CD4-positive, alpha-beta T cell treated with Interleukin-4 for 1 hour (primary cell): ENCODE measurements around the gene MTHFR.

Experiments
- DNase-seq, 2 donors: peaks; one replicate each; pipeline ENCODE4 v3.0.0-alpha.2; 2020 to 2022

The MTHFR gene

DNA sequence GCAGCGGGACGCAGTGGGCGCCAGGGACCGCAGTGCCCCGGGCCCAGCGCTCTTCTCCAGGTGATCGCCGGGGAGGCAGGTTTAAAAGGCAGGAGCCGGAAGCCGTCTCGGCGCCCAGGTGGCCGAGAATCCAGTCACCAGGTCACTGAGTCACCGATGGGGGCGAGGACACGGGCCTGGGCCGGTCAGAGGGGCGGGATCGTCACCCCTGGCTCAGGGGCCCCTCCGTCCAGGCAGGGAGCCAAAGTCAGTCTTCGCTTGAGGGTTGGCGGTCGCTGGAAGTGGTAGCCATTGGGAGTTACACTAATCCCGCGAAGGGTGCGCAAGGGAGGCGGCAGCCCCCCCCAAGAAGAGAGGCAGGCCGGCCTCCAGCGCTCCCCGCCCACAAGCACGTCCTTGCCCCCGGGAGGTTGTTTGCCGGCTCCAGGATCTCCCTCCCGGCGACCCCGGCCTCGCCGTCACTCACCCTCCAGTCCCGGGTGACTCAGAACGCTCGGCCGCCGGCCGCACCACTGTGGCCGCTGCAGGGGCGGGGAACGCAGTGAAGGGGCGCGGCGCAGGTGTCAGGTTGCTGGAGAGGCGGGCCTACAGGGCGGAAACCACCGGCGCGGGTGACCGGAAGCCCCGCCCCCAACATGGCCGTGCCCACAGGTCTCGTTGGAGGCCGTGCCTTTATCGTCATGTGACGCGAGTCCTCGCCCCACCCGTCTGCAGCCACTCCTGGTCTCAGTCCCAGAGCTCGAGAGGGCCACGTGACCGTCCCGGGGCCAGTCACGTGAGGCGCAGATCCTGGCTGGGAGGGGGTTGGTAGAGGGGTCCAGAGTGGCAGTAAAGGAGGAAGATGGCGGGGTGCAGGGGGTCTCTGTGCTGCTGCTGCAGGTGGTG lies at the start of gene MTHFR, which contains the start of gene CLCN6:
MTHFR (minus strand) TSS at position 543 of the 885 bp plus-strand sequence. CDS start 2,848 bp downstream, outside the sequence.
CLCN6 (plus strand) TSS at position 770 of the 885 bp plus-strand sequence; CDS start at position 842, 72 bp downstream.
- peak; percentile 98 to 99 for DNase-seq

GRCh38 chr1:11855430-11855829 lies 49.7 kb upstream of the MTHFR start:
- no peak for DNase-seq

- no peak for DNase-seq
Measured at GRCh38 chr1:11854519-11854918, 48.8 kb upstream of the MTHFR start.

DNA sequence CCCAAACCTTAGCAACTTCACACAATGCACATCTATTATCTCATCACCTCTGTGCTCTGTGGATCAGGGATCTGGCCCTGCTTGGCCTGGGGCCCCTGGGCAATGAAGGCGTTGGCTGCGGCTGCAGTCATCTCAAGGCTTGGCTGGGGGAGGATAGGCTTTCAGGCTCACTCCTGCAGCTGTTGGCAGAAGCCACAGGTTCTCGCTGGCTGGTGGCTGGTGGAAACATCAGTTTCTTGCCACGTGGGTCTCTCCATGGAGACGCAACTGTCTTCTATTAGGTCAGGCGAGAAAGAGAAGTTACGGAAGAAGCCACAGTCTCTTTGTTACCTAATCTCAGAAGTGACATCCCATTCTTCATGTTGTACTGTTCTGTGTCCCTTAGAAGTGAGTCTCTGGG lies 45.4 kb upstream of the MTHFR start:
- DNase-seq = no peak

DNA sequence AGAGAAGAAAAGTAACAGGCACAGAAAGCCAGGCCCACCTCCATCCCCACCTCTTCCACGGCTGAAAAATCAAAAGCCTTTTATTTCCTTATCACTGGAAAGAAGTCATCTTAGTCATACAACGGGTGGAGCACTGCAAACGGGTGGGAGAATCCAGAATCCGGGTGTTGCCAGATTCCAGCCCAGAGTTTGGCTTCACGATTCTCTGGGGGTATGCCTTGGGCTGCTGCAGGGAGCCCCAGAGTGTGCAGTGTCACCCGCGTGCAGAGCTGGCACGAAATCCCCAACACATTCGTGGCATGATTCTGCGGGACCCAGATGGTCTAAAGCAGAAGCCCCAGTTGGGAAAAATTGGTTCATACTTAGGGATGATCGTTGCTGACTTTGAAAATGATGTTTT lies 44.4 kb upstream of the MTHFR start:
- no peak for DNase-seq

- DNase-seq = no peak
Measured at GRCh38 chr1:11848373-11848700, 42.6 kb upstream of the MTHFR start.

- DNase-seq = no peak
Measured at GRCh38 chr1:11847667-11848372, 42.1 kb upstream of the MTHFR start, which contains the start of gene NPPA. NPPA (minus strand) TSS chr1:11847783; CDS start chr1:11847684, 99 bp downstream.

- peak in 1 of 2 donors; percentile 3 for DNase-seq
Measured at GRCh38 chr1:11845641-11846335, 40.0 kb upstream of the MTHFR start.

DNA sequence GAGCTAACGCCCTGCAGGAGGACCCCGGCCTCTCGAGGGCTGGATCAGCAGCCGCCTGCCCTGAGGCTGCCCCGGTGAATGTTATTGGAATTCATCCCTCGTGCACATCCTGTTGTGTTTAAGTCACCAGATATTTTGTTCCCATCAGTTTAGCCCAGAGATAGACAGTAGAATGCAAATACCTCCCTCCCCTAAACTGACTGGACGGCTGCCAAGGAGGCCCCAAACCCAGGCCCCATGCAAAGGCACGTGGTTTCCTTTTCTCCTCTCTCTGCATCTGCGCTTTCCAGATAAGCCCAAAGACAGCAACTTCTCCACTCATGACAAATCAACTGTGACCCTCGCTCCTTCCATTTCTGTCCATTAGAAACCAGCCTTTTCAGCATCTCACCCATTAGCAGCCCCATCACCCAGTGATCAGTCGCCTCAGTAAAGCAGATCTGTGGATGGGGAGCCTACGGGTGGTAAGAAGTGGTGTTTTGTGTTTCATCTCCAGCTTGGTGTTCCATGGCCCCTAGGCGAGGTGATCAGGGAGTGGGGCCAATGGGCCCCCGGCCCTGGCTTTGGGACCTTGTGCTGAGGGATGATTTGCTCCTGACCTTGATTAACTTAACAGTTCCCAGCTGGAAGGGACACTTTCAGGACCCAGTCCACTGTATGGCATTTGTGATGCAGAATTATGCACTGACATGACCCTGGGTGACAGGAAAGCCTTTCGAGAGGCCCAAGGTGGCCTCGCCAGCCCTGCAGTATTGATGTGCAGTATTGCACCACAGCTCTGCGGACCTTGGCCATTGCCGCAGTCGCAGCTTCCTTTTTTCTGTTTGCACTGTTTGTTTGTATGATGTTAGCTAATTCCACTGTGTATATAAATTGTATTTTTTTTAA lies 36.6 kb upstream of the MTHFR start:
- no peak for DNase-seq

- DNase-seq = no peak
Measured at GRCh38 chr1:11841245-11842153, 35.7 kb upstream of the MTHFR start.

GRCh38 chr1:11839727-11840705 lies 34.3 kb upstream of the MTHFR start:
- no peak for DNase-seq

- DNase-seq = peak; percentile 74 to 75
Measured at GRCh38 chr1:11838349-11839272, 32.8 kb upstream of the MTHFR start.

DNA sequence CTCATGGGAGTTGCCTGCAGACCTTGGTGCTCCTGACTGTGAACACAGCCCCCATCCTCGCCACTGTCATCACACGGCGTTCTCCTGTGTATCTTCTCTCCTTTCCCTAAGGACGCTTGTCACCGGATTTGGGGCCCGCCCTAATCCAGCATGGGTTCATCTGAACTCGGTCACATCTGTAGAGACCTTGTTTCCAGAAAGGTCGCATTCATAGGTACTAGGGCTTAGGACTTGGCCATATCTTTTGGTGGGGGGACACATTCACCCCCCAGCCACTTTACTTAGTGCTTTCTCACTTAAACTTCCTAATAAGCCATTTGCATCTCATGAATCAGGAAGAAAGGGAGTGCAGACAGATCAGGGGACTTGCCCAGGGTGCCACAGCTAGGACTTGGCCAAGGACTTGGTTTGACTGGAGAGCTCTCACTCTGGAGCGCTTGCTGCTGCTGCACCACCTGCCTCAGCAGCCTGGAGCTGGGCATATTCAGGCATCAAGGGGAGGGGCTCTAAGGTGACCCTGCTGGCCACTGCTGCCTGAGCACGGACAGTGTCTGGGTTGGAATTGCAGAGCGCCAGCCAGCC lies 32.1 kb upstream of the MTHFR start:
- no peak for DNase-seq

GRCh38 chr1:11836955-11837766 lies 31.4 kb upstream of the MTHFR start:
- DNase-seq = no peak

DNA sequence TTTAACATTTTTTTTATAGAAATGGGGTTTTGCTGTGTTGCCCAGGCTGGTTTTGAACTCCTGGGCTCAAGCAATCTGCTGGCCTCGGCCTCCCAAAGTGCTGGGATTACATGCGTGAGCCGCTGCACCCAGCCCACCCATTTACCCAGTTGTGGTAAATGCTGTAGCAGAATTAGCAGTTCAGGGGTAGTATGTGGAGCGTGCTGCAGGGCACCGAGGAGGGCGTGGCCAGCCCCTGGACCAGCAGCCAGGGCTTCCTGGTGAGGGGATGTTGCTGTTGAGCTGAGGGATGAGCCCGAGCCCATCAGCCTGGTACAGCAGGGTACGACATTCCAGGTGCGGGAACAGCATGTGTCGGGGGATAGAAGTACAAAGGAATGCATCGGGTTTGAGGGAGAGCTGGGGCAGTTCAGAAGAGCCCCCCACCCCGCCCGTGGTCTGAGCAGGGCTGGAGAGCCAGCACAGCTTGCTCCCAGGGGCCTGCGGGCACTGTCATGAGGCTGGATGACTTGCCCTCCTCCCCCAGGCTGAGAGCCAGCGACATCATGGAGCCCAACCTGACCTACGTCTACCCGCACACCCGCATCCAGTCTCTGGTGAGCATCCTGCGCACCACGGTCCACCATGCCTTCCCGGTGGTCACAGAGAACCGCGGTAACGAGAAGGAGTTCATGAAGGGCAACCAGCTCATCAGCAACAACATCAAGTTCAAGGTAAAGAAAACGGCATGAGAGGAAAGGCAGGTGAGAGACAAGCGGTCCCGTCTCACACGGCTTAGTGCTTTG lies 29.9 kb upstream of the MTHFR start:
- no peak for DNase-seq

GRCh38 chr1:11833900-11834299 lies 28.1 kb upstream of the MTHFR start:
- no peak for DNase-seq

GRCh38 chr1:11833497-11833896 lies 27.7 kb upstream of the MTHFR start:
- no peak for DNase-seq
